Measurements from ENCODE around the gene OR10G3. TPM values are rescaled to one million over a fixed set of nuclear protein-coding genes. Genes with fewer than 3 reads are reported as not detected.

OR10G3 gene
- total and polyA plus RNA-seq, 2 of the 4 experiments (the other 2 are of a cell fraction), result not detected

DNA sequence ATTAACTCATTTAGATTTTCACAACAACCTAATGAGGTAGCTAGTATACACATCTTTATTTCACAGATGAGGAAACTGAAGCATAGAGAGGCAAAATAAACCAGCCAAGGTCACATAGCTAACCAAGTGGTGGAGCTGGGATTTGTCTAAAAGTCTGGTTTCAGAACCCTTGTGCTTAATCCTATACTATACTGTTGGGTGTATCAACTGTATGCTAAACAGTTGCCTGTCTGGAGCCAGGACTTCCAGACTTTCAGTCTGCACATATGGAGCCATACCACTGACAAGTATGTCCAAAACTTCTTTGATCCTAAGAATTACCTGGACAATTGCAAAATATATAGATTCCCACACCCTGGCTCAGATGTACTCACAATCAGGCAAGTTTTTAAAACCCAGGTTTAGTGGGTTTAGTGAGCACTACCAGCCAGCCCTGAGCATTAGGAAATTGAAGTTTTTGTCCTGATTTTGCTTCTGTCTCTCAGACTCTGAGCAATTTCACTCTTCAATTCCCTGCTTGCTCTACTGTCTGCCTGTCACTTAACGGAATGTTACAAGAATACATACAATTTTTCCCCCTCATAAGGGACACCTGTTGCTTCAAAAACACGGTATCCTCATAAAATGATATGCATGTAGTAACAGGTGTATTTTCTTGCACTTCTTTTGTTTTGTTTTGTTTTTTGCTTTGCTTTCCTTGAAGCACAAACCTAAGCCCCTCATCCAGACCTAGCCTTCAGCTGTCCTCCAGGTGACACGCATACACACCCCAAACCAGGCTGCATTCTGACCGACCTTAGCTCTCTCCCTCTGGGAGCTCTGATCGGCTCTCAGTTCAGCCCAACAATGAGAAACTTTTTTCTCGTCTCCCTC, 44.1 kb downstream of the OR10G3 start:
- in situ Hi-C loops (cut with MboI; ENCODE audit: low sequenced_read_pairs), result no loop called here
- Histone ChIP-seq H4K20me1 (ENCODE audit: insufficient read depth, low read length) (no peaks in the 10 kb centered on the region), H3K9ac (ENCODE audit: low read depth, low read length) (no peak overlapping the region), H3K27ac (ENCODE audit: insufficient read depth, low read length) (no peak overlapping the region), H2BK120ac (ENCODE audit: low read depth, low read length) (no peak overlapping the region), H4K91ac (ENCODE audit: insufficient read depth, low read depth, low read length) (no peak overlapping the region), H2AK5ac (ENCODE audit: low read depth, low read length) (no peak overlapping the region), H3K18ac (ENCODE audit: low read depth, low read length) (no peak overlapping the region), H3K56ac (ENCODE audit: extremely low read depth, insufficient read depth, low read length) (no peak overlapping the region), H4K8ac (ENCODE audit: low read depth in 2 of 2, low read length in 2 of 2) (no peak overlapping the region), H3K27me3 (ENCODE audit: control insufficient read depth, insufficient read depth, low read length) (peaks cover 49% of the 10 kb centered on the region), H3K4me2 (ENCODE audit: low read depth, low read length) (no peak overlapping the region; the same call in 1 of the 2 replicates), H3K23ac (ENCODE audit: low read depth, low read length) (no peak overlapping the region), H2BK15ac (ENCODE audit: low read depth, low read length) (no peak overlapping the region), H3K36me3 (ENCODE audit: control insufficient read depth, insufficient read depth, low read length) (no peaks in the 10 kb centered on the region), H3K4ac (ENCODE audit: low read depth, low read length) (no peak overlapping the region), H2AFZ (replicated peaks; ENCODE audit: low read length, poor library complexity) (no peak overlapping the region), H2BK5ac (ENCODE audit: low read depth, low read length, poor library complexity, severe bottlenecking) (no peak overlapping the region), H3K9me3 (ENCODE audit: control insufficient read depth, insufficient read depth, low read length) (0 out of 2 replicates have a peak, but pooled peaks cover 1% of the 10 kb centered on the region), H3K4me1 (ENCODE audit: control insufficient read depth, insufficient read depth, low read length) (no peaks in the 10 kb centered on the region), H3K9me1 (ENCODE audit: insufficient read depth, low read length) (no peaks in the 10 kb centered on the region), H3K4me3 (ENCODE audit: insufficient read depth, low read depth, low read length) (no peak overlapping the region), H2BK20ac (ENCODE audit: low read depth, low read length) (no peak overlapping the region), H2AK9ac (replicated peaks; ENCODE audit: low read depth, low read length, poor library complexity) (no peak overlapping the region), H3K14ac (replicated peaks; ENCODE audit: low read depth, low read length) (no peak overlapping the region), H4K5ac (ENCODE audit: low read depth, low read length) (no peak overlapping the region), H3K79me1 (ENCODE audit: low read depth in 1 of 2, low read length in 2 of 2) (no peaks in the 10 kb centered on the region)
- no peak for TF ChIP-seq FOS (IDR thresholded peaks at IDR 0.05; ENCODE audit: low read depth, low read length)
- TF ChIP-seq, protein P1, sequence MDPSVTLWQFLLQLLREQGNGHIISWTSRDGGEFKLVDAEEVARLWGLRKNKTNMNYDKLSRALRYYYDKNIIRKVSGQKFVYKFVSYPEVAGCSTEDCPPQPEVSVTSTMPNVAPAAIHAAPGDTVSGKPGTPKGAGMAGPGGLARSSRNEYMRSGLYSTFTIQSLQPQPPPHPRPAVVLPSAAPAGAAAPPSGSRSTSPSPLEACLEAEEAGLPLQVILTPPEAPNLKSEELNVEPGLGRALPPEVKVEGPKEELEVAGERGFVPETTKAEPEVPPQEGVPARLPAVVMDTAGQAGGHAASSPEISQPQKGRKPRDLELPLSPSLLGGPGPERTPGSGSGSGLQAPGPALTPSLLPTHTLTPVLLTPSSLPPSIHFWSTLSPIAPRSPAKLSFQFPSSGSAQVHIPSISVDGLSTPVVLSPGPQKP (IDR thresholded peaks at IDR 0.05; ENCODE audit: borderline replicate concordance, low read depth, low read length), result no peak
- TF ChIP-seq CHD1 (IDR thresholded peaks at IDR 0.05; ENCODE audit: low read depth, low read length), result no peak
- no peak for TF ChIP-seq RFX5 (IDR thresholded peaks at IDR 0.05; ENCODE audit: low read depth, low read length)
- no peak for TF ChIP-seq POLR2A (IDR thresholded peaks at IDR 0.05; ENCODE audit: low read depth, low read length)
- TF ChIP-seq, protein P2, sequence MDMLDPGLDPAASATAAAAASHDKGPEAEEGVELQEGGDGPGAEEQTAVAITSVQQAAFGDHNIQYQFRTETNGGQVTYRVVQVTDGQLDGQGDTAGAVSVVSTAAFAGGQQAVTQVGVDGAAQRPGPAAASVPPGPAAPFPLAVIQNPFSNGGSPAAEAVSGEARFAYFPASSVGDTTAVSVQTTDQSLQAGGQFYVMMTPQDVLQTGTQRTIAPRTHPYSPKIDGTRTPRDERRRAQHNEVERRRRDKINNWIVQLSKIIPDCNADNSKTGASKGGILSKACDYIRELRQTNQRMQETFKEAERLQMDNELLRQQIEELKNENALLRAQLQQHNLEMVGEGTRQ (IDR thresholded peaks at IDR 0.05; ENCODE audit: low read depth, low read length), result no peak
- no peak for TF ChIP-seq MAFK (IDR thresholded peaks at IDR 0.05; ENCODE audit: low read depth, low read length)
- no peak for TF ChIP-seq BHLHE40 (IDR thresholded peaks at IDR 0.05; ENCODE audit: low read depth, low read length)
- TF ChIP-seq, protein P3, sequence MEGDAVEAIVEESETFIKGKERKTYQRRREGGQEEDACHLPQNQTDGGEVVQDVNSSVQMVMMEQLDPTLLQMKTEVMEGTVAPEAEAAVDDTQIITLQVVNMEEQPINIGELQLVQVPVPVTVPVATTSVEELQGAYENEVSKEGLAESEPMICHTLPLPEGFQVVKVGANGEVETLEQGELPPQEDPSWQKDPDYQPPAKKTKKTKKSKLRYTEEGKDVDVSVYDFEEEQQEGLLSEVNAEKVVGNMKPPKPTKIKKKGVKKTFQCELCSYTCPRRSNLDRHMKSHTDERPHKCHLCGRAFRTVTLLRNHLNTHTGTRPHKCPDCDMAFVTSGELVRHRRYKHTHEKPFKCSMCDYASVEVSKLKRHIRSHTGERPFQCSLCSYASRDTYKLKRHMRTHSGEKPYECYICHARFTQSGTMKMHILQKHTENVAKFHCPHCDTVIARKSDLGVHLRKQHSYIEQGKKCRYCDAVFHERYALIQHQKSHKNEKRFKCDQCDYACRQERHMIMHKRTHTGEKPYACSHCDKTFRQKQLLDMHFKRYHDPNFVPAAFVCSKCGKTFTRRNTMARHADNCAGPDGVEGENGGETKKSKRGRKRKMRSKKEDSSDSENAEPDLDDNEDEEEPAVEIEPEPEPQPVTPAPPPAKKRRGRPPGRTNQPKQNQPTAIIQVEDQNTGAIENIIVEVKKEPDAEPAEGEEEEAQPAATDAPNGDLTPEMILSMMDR (conservative IDR thresholded peaks at IDR 0.05; ENCODE audit: low read depth, low read length), result no peak
- TF ChIP-seq MXI1 (IDR thresholded peaks at IDR 0.05; ENCODE audit: borderline replicate concordance, low read depth, low read length), result no peak
- TF ChIP-seq RAD21 (IDR thresholded peaks at IDR 0.05; ENCODE audit: low read length), result no peak
- no peak for TF ChIP-seq NFE2L2 (IDR thresholded peaks at IDR 0.05; ENCODE audit: low read depth, low read length)
- intact Hi-C loops (cut with micrococcal nuclease), result no loop called here
- WGBS, 2 experiments (ENCODE audit: extremely low coverage in 2 of 2, insufficient read length in 1 of 2), result no CpG with 5 or more reads among the region's 6 CpGs
- CTCF ChIA-PET, result no interaction called here
- ATAC-seq (ENCODE audit: low read depth) (no peak), DNase-seq (no peak)
- POLR2A ChIA-PET (ENCODE audit: unreplicated experiment), result interaction anchor here (0.6 kb wide), 2 partner anchors 9 to 1194 kb away, joined by 3 to 11 read pairs; partner anchors contain the start of gene SALL2
- no TSS peak for BruUV-seq (replicated peaks)
- dilution Hi-C loops (cut with HindIII; ENCODE audit: low sequenced_read_pairs, unreplicated experiment), result no loop called here
